PFSK-1 (cell line): ENCODE measurements around the gene EGFLAM.

Source experiments
- FOXP2 ChIP-seq: optimal IDR thresholded peaks from 2 replicates; pipeline ENCODE3; 2011; ENCODE audit warnings: borderline replicate concordance, control low read depth, inconsistent platforms; ENCODE audit not compliant: insufficient read depth; ENCODE audit errors: extremely low read length, extremely low read depth
- POLR2AphosphoS5 ChIP-seq: IDR thresholded peaks from 2 replicates; pipeline ENCODE4 v1.6.1; 2012; ENCODE audit warnings: low read depth, mild to moderate bottlenecking, control low read depth, low read length, moderate library complexity
- REST ChIP-seq, 2 experiments: IDR thresholded peaks; 2 replicates each; pipeline versions ENCODE4 v1.6.1 to v1.8.0; 2011 to 2012; ENCODE audit warnings: low read depth in 2 of 2, low read length in 2 of 2, control low read depth in 1 of 2, inconsistent platforms in 1 of 2, mild to moderate bottlenecking in 1 of 2, moderate library complexity in 1 of 2; ENCODE audit not compliant: insufficient read depth in 1 of 2
- SIN3A ChIP-seq: IDR thresholded peaks from 2 replicates; pipeline ENCODE4 v1.6.1; 2012; ENCODE audit warnings: mild to moderate bottlenecking, low read length, moderate library complexity, borderline replicate concordance; ENCODE audit not compliant: insufficient read depth
- TAF1 ChIP-seq: IDR thresholded peaks from 2 replicates; pipeline ENCODE4 v1.6.1; 2012; ENCODE audit warnings: low read length, control low read depth, borderline replicate concordance; ENCODE audit not compliant: insufficient read depth

Gene EGFLAM

GRCh38 chr5:38364825-38365224 lies 106.5 kb downstream of the EGFLAM start:
- no peak for TF ChIP-seq REST (IDR thresholded peaks at IDR 0.05; ENCODE audit: insufficient read depth in 1 of 2, low read depth in 2 of 2, low read length in 2 of 2)
- TF ChIP-seq TAF1: no peak
- TF ChIP-seq SIN3A: no peak
- no peak for TF ChIP-seq POLR2AphosphoS5
- TF ChIP-seq FOXP2: no peak

GRCh38 chr5:38367410-38367809 lies 109.1 kb downstream of the EGFLAM start:
- TF ChIP-seq FOXP2 (no peak), SIN3A (no peak), TAF1 (no peak), POLR2AphosphoS5 (no peak), REST (IDR thresholded peaks at IDR 0.05; ENCODE audit: insufficient read depth in 1 of 2, low read depth in 2 of 2, low read length in 2 of 2) (no peak)

GRCh38 chr5:38367966-38368365 lies 109.6 kb downstream of the EGFLAM start:
- no peak for TF ChIP-seq TAF1
- TF ChIP-seq FOXP2: no peak
- no peak for TF ChIP-seq POLR2AphosphoS5
- TF ChIP-seq SIN3A: no peak
- TF ChIP-seq REST (IDR thresholded peaks at IDR 0.05; ENCODE audit: insufficient read depth in 1 of 2, low read depth in 2 of 2, low read length in 2 of 2): no peak

GRCh38 chr5:38369692-38370091 lies 111.3 kb downstream of the EGFLAM start:
- TF ChIP-seq FOXP2 (no peak), SIN3A (no peak), POLR2AphosphoS5 (no peak), REST (IDR thresholded peaks at IDR 0.05; ENCODE audit: insufficient read depth in 1 of 2, low read depth in 2 of 2, low read length in 2 of 2) (no peak), TAF1 (no peak)

GRCh38 chr5:38370358-38371100 lies 112.2 kb downstream of the EGFLAM start:
- no peak for TF ChIP-seq REST (IDR thresholded peaks at IDR 0.05; ENCODE audit: insufficient read depth in 1 of 2, low read depth in 2 of 2, low read length in 2 of 2)
- no peak for TF ChIP-seq SIN3A
- TF ChIP-seq FOXP2: no peak
- TF ChIP-seq TAF1: no peak
- no peak for TF ChIP-seq POLR2AphosphoS5
